ENCODE measurements around the gene RHOT2. TPM values are rescaled to one million over a fixed set of nuclear protein-coding genes. Genes with fewer than 3 reads are reported as not detected.
A peak's percentile ranks its signal among the peaks of the same experiment; 100 is the strongest.

RHOT2 gene
- total RNA-seq, 2 experiments from 2014 or later, result 202 to 209 TPM

DNA sequence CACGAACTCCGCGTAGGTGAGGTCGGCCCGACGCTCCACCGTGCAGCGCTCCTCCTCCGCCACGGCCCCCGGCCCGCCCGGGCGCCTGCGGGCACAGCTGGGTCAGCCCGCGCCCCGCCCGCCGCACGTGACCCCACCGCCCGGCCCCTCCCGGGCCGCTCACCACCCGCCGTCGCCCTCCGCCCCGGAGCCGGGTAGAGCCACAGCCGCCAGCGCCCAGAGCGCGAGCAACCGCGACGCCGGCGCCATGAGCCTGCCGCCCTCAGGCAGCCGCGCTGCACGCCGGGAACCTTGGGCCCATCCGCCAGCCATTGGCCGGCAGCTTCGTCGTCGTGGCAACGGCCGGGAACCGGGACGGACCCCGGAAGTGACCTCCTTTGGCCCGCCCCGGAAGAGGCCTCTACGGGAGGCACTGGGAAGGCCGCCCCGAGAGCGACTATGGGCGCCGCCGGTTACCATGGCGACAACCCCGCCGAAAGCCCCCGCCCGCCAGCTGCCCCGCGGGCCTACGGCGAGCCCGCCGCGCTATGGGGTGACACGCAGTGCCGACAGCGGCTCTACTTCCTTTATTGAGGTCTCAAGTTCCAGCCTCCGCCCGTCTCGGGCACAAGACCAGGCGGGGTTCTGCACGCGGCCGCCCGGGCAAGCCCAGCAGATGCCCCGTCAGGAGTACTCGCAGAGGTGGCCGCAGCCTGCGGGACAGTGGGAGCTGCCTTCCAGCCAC, 16.3 kb downstream of the RHOT2 start, which contains the start of gene JMJD8:
Gene JMJD8 (minus strand): TSS at position 264 of the 724 bp plus-strand sequence. CDS start 15 bp downstream, at position 249.
- Mint-ChIP-seq H3K4me1 (ENCODE audit: low read depth) (peaks cover 9% of the 10 kb centered on the region), H3K27ac (peak within 1 kb of the TSS; percentile 42), H3K27me3 (no peaks in the 10 kb centered on the region), H3K36me3 (ENCODE audit: low read depth) (peaks cover 19% of the 10 kb centered on the region), H3K9me3 (no peaks in the 10 kb centered on the region), H3K4me3 (peak within 1 kb of the TSS; percentile 83)
- H3K4me1 ChIP-seq (ENCODE audit: insufficient read depth, low read length), result peaks cover 69% of the 10 kb centered on the region
- no peaks in the 10 kb centered on the region for H3K27me3 ChIP-seq (ENCODE audit: control insufficient read depth in 1 of 2, insufficient read depth in 2 of 2, low read length in 2 of 2)
- peaks cover 29% of the 10 kb centered on the region for H3K36me3 ChIP-seq (ENCODE audit: insufficient read depth, low read length)
- H3K4me3 ChIP-seq (ENCODE audit: low read length), result peak within 1 kb of the TSS; percentile 63
- peak within 1 kb of the TSS; percentile 62 to 70 for H3K27ac ChIP-seq (ENCODE audit: low read depth in 1 of 2, low read length in 2 of 2)
- ATAC-seq (ENCODE audit: poor library complexity) (peak; percentile 59), DNase-seq (peak; percentile 90 to 99 (median 96))
- intact Hi-C loops (cut with DNase I, micrococcal nuclease), result loop anchor here in 1 of 2 experiments (1.0 kb wide), 1 partner anchor 48 kb away; the partner anchor contains the start of gene METTL26
- POLR2A ChIA-PET, result interaction anchor here (0.9 to 1.9 kb wide), 6 partner anchors 9 to 295 kb away, joined by 3 to 12 read pairs (median 5); partner anchors contain the start of genes RHBDL1 and RHOT2
- TF ChIP-seq, protein P1, sequence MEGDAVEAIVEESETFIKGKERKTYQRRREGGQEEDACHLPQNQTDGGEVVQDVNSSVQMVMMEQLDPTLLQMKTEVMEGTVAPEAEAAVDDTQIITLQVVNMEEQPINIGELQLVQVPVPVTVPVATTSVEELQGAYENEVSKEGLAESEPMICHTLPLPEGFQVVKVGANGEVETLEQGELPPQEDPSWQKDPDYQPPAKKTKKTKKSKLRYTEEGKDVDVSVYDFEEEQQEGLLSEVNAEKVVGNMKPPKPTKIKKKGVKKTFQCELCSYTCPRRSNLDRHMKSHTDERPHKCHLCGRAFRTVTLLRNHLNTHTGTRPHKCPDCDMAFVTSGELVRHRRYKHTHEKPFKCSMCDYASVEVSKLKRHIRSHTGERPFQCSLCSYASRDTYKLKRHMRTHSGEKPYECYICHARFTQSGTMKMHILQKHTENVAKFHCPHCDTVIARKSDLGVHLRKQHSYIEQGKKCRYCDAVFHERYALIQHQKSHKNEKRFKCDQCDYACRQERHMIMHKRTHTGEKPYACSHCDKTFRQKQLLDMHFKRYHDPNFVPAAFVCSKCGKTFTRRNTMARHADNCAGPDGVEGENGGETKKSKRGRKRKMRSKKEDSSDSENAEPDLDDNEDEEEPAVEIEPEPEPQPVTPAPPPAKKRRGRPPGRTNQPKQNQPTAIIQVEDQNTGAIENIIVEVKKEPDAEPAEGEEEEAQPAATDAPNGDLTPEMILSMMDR (IDR thresholded peaks at IDR 0.05), result no peak
- no peaks in the 10 kb centered on the region for H3K9me3 ChIP-seq (ENCODE audit: control insufficient read depth in 1 of 2, insufficient read depth in 1 of 2, low read length in 2 of 2)
- CTCF ChIA-PET, result no interaction called here

DNA sequence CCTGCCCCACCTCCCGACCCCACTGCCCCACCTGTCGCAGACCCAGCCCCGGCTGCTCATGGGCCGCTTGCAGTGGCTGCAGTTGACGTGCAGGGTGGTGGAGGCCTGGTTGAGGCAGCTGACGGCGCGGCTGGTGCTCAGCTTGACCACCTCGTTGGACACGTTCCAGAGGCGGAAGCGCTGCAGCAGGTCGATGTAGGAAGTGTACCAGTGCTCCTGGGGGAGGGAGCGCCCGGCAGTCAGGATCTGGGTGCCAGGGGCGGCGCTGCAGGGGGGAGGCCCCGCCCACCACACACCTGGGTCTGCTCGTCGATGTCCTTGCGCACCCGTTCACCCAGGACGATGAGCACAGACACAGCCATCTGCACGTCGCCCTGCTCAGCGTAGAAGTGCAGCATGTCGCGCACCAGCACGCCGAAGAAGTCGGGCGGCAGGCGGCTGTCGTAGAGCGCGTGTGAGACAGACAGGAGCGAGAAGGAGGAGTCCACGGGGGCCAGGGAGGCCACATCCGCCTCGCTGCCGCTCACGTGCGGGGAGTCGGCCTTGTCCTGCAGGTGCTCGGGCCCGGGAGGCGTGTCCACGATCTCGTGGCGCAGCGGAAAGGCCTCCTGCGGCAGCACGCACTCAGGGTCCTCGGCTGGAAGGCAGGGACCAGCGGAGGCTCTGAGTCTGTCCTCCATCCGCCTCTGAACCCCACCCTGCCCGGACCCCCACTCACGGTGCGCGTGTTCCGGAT, 17.2 kb downstream of the RHOT2 start:
- H3K9me3 Mint-ChIP-seq, result no peaks in the 10 kb centered on the region
- H3K27me3 Mint-ChIP-seq, result no peaks in the 10 kb centered on the region
- H3K27me3 ChIP-seq (ENCODE audit: control insufficient read depth in 1 of 2, insufficient read depth in 2 of 2, low read length in 2 of 2), result no peaks in the 10 kb centered on the region
- DNase-seq (peak in 1 of 14 experiments; percentile 60), ATAC-seq (ENCODE audit: poor library complexity) (no peak)
- POLR2A ChIA-PET, result interaction anchor here (1.8 to 1.9 kb wide), 2 partner anchors 10 to 17 kb away, joined by 7 to 12 read pairs; partner anchors contain the start of gene RHOT2
- no peaks in the 10 kb centered on the region for H3K9me3 ChIP-seq (ENCODE audit: control insufficient read depth in 1 of 2, insufficient read depth in 1 of 2, low read length in 2 of 2)
- CTCF ChIA-PET, result no interaction called here
- no peak overlapping the region for H3K4me3 Mint-ChIP-seq
- H3K27ac Mint-ChIP-seq, result no peak overlapping the region
- intact Hi-C loops (cut with DNase I, micrococcal nuclease), result loop anchor here in 1 of 2 experiments (1.0 kb wide), 1 partner anchor 49 kb away; the partner anchor contains the start of gene METTL26
- TF ChIP-seq, protein P1 (IDR thresholded peaks at IDR 0.05), result no peak
- peaks cover 70% of the 10 kb centered on the region for H3K4me1 ChIP-seq (ENCODE audit: insufficient read depth, low read length)
- peaks cover 21% of the 10 kb centered on the region for H3K36me3 Mint-ChIP-seq (ENCODE audit: low read depth)
- H3K4me1 Mint-ChIP-seq (ENCODE audit: low read depth), result peaks cover 13% of the 10 kb centered on the region
- peaks cover 29% of the 10 kb centered on the region for H3K36me3 ChIP-seq (ENCODE audit: insufficient read depth, low read length)
- no peak overlapping the region for H3K27ac ChIP-seq (ENCODE audit: low read depth in 1 of 2, low read length in 2 of 2)
- no peak overlapping the region for H3K4me3 ChIP-seq (ENCODE audit: low read length)

DNA sequence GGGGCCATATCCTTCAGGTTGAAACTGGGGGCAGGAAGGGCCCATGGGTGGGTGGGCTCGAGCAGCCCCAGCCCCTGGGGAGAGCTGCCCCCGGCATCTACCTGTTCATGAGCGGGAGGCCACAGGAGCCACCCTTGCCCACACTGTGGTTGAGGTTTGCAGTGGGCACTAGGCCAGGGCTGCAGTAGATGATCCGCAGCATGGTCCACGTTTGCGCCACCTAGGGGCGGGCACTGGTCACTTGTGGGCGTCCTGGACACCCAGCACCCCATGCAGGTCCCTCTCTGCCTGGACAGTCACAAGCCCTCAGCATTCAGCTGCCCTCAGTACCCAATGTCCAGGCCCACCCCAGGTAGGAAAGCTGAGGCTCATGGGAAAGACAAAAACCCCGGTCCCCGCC, 18.0 kb downstream of the RHOT2 start:
- DNase-seq, result peak in 1 of 14 experiments; percentile 52
- H3K36me3 Mint-ChIP-seq (ENCODE audit: low read depth), result peaks cover 23% of the 10 kb centered on the region
- Histone ChIP-seq H3K4me3 (ENCODE audit: low read length) (no peak overlapping the region), H3K27ac (ENCODE audit: low read depth in 1 of 2, low read length in 2 of 2) (no peak overlapping the region), H3K27me3 (ENCODE audit: control insufficient read depth in 1 of 2, insufficient read depth in 2 of 2, low read length in 2 of 2) (no peaks in the 10 kb centered on the region), H3K4me1 (ENCODE audit: insufficient read depth, low read length) (peaks cover 73% of the 10 kb centered on the region), H3K36me3 (ENCODE audit: insufficient read depth, low read length) (peaks cover 29% of the 10 kb centered on the region), H3K9me3 (ENCODE audit: control insufficient read depth in 1 of 2, insufficient read depth in 1 of 2, low read length in 2 of 2) (peaks cover 0 to 6% of the 10 kb centered on the region in 2 experiments)
- no peaks in the 10 kb centered on the region for H3K9me3 Mint-ChIP-seq
- no peak for ATAC-seq (ENCODE audit: poor library complexity)
- H3K4me3 Mint-ChIP-seq, result peak overlapping the region; percentile 38
- intact Hi-C loops (cut with DNase I, micrococcal nuclease), result no loop called here
- CTCF ChIA-PET, result interaction anchor here (1.8 kb wide), 1 partner anchor 18 kb away, joined by 5 read pairs; the partner anchor contains the start of gene RHOT2
- H3K27ac Mint-ChIP-seq, result no peak overlapping the region
- no peaks in the 10 kb centered on the region for H3K27me3 Mint-ChIP-seq
- TF ChIP-seq, protein P1 (IDR thresholded peaks at IDR 0.05), result no peak
- POLR2A ChIA-PET, result interaction anchor here (1.5 kb wide), 1 partner anchor 10 kb away, joined by 5 read pairs; no protein-coding TSS in a partner anchor
- peaks cover 16% of the 10 kb centered on the region for H3K4me1 Mint-ChIP-seq (ENCODE audit: low read depth)
